RWPE1 (cell line): ENCODE data around the gene KAZN.

Source experiments
- CTCF ChIA-PET: fragments of 350-600 bp; sonication (Branson Sonifier 250); formaldehyde crosslinking; extraction: SDS; loops from one replicate; lab custom pipeline; 2021; lab: Yijun Ruan, JAX
- POLR2A ChIA-PET: fragments of 400-600 bp; formaldehyde crosslinking; extraction: SDS; loops from one replicate; lab custom pipeline; 2020; ENCODE audit warnings: antibody characterized with exemption; ENCODE audit not compliant: low non-redundant PET; lab: Yijun Ruan, JAX
- DNase-seq: peaks from one replicate; pipeline ENCODE4 v3.0.0; 2012; ENCODE audit warnings: low spot score
- H3K27ac ChIP-seq: fragments of 450-650 bp; 2 replicates; pipeline ENCODE4 v1.5.1; 2017
- CTCF ChIP-seq: fragments of 450-650 bp; conservative IDR thresholded peaks from 2 replicates; pipeline ENCODE4 v1.5.1; 2017; ENCODE audit warnings: low read depth, mild to moderate bottlenecking

The KAZN gene

GRCh38 chr1:14817223-14818170 lies 219.0 kb downstream of the KAZN start:
- TF ChIP-seq CTCF: no peak
- ChIA-PET POLR2A (interaction anchor here (0.6 kb wide), 1 partner anchor 9 kb away, joined by 4 read pairs; no protein-coding TSS in a partner anchor), CTCF (no interaction called here)
- no peak overlapping the region for H3K27ac ChIP-seq
- DNase-seq: no peak

GRCh38 chr1:14820295-14821085 lies 222.0 kb downstream of the KAZN start:
- ChIA-PET CTCF (interaction anchor here (0.7 kb wide), 1 partner anchor 279 kb away, joined by 5 read pairs; no protein-coding TSS in a partner anchor), POLR2A (no interaction called here)
- no peak for DNase-seq
- H3K27ac ChIP-seq: no peak overlapping the region
- no peak for TF ChIP-seq CTCF

GRCh38 chr1:14822493-14822892 lies 224.0 kb downstream of the KAZN start:
- POLR2A ChIA-PET: no interaction called here
- no peak overlapping the region for H3K27ac ChIP-seq
- CTCF ChIA-PET: no interaction called here
- TF ChIP-seq CTCF: no peak
- DNase-seq: no peak

GRCh38 chr1:14822996-14823395 lies 224.5 kb downstream of the KAZN start:
- TF ChIP-seq CTCF: no peak
- ChIA-PET POLR2A (no interaction called here), CTCF (interaction anchor here (0.7 kb wide), 1 partner anchor 23 kb away, joined by 3 read pairs; no protein-coding TSS in a partner anchor)
- no peak for DNase-seq
- no peak overlapping the region for H3K27ac ChIP-seq

GRCh38 chr1:14824314-14824915 lies 225.9 kb downstream of the KAZN start:
- no peak for DNase-seq
- ChIA-PET POLR2A (no interaction called here), CTCF (no interaction called here)
- TF ChIP-seq CTCF: no peak
- H3K27ac ChIP-seq: no peak overlapping the region

- POLR2A ChIA-PET: no interaction called here
- CTCF ChIA-PET: no interaction called here
These were observed 226.9 kb downstream of the KAZN start for GRCh38 chr1:14825396-14825795.

More at GRCh38 chr1:14825396-14825795, 226.9 kb downstream of the KAZN start:
- TF ChIP-seq CTCF: no peak
- H3K27ac ChIP-seq: no peak overlapping the region
- no peak for DNase-seq
